ENCODE results near the gene TLL1. TPM values are rescaled to one million over a fixed set of nuclear protein-coding genes. Genes with fewer than 3 reads are reported as not detected.
A peak's percentile ranks its signal among the peaks of the same experiment; 100 is the strongest.

Gene TLL1
- total and polyA plus RNA-seq, 2 experiments from 2014 or later, result 0.06 TPM; not detected in 1

GRCh38 chr4:166092797-166093290 is 219.8 kb downstream of the TLL1 start:
- Histone ChIP-seq H3K36me3 (no peaks in the 10 kb centered on the region), H3K4me3 (no peak overlapping the region), H3K27ac (no peak overlapping the region), H3K9me3 (ENCODE audit: low read depth) (no peaks in the 10 kb centered on the region), H3K27me3 (no peaks in the 10 kb centered on the region), H3K4me1 (ENCODE audit: low read depth) (no peaks in the 10 kb centered on the region)
- no peak for DNase-seq (ENCODE audit: low read depth in 1 of 2, low spot score in 1 of 2)
- no peak for TF ChIP-seq CTCF (IDR thresholded peaks at IDR 0.05; ENCODE audit: low read depth, low read length)

GRCh38 chr4:166104623-166105022 is 231.6 kb downstream of the TLL1 start:
- Histone ChIP-seq H3K4me3 (no peak overlapping the region), H3K27ac (no peak overlapping the region), H3K4me1 (ENCODE audit: low read depth) (no peaks in the 10 kb centered on the region), H3K27me3 (no peaks in the 10 kb centered on the region), H3K36me3 (no peaks in the 10 kb centered on the region), H3K9me3 (ENCODE audit: low read depth) (no peaks in the 10 kb centered on the region)
- DNase-seq (ENCODE audit: low read depth in 1 of 2, low spot score in 1 of 2), result no peak
- TF ChIP-seq CTCF (IDR thresholded peaks at IDR 0.05; ENCODE audit: low read depth, low read length), result no peak

GRCh38 chr4:166121897-166122296 is 248.9 kb downstream of the TLL1 start:
- no peak overlapping the region for H3K4me3 ChIP-seq
- H3K4me1 ChIP-seq (ENCODE audit: low read depth), result peaks cover 27% of the 10 kb centered on the region
- peak in 1 of 2 donors; percentile 81 for DNase-seq (ENCODE audit: low read depth in 1 of 2, low spot score in 1 of 2)
- TF ChIP-seq CTCF (IDR thresholded peaks at IDR 0.05; ENCODE audit: low read depth, low read length), result no peak
- no peaks in the 10 kb centered on the region for H3K27me3 ChIP-seq
- H3K36me3 ChIP-seq, result no peaks in the 10 kb centered on the region
- H3K27ac ChIP-seq, result peak overlapping the region; percentile 74
- no peaks in the 10 kb centered on the region for H3K9me3 ChIP-seq (ENCODE audit: low read depth)

- H3K27me3 ChIP-seq, result no peaks in the 10 kb centered on the region
- TF ChIP-seq CTCF (IDR thresholded peaks at IDR 0.05; ENCODE audit: low read depth, low read length), result no peak
- DNase-seq (ENCODE audit: low read depth in 1 of 2, low spot score in 1 of 2), result peak in 1 of 2 donors; percentile 7
- no peaks in the 10 kb centered on the region for H3K36me3 ChIP-seq
- no peaks in the 10 kb centered on the region for H3K9me3 ChIP-seq (ENCODE audit: low read depth)
- no peak overlapping the region for H3K4me3 ChIP-seq
- H3K27ac ChIP-seq, result no peak overlapping the region
- H3K4me1 ChIP-seq (ENCODE audit: low read depth), result peaks cover 30% of the 10 kb centered on the region
Measured at GRCh38 chr4:166123546-166123945, 250.5 kb downstream of the TLL1 start.

GRCh38 chr4:166128403-166128802 is 255.4 kb downstream of the TLL1 start:
- Histone ChIP-seq H3K36me3 (no peaks in the 10 kb centered on the region), H3K4me1 (ENCODE audit: low read depth) (peaks cover 8% of the 10 kb centered on the region), H3K9me3 (ENCODE audit: low read depth) (no peaks in the 10 kb centered on the region), H3K27me3 (no peaks in the 10 kb centered on the region), H3K27ac (no peak overlapping the region), H3K4me3 (no peak overlapping the region)
- no peak for TF ChIP-seq CTCF (IDR thresholded peaks at IDR 0.05; ENCODE audit: low read depth, low read length)
- peak in 1 of 2 donors; percentile 56 for DNase-seq (ENCODE audit: low read depth in 1 of 2, low spot score in 1 of 2)

GRCh38 chr4:166134285-166134684 is 261.2 kb downstream of the TLL1 start:
- Histone ChIP-seq H3K4me1 (ENCODE audit: low read depth) (no peaks in the 10 kb centered on the region), H3K9me3 (ENCODE audit: low read depth) (no peaks in the 10 kb centered on the region), H3K4me3 (no peak overlapping the region), H3K27ac (no peak overlapping the region), H3K36me3 (no peaks in the 10 kb centered on the region), H3K27me3 (no peaks in the 10 kb centered on the region)
- DNase-seq (ENCODE audit: low read depth in 1 of 2, low spot score in 1 of 2), result no peak
- no peak for TF ChIP-seq CTCF (IDR thresholded peaks at IDR 0.05; ENCODE audit: low read depth, low read length)
